Tibial nerve (tissue), 4 donors: ENCODE data around the gene VPS37D. TPM values are rescaled to one million over a fixed set of nuclear protein-coding genes. Genes with fewer than 3 reads are reported as not detected.
"Not testable (repeated sequence)": the region's sequence is repeated elsewhere in the genome, so short reads cannot be mapped to it uniquely, and the experiment has no call there.

Source experiments
- DNase-seq, 2 donors: peaks; one replicate each; pipeline ENCODE4 v3.0.0-alpha.2; 2019; ENCODE audit warnings: low spot score in 2 of 2
- H3K27ac ChIP-seq, 4 donors: fragments of 200-600 bp; sonication (generic) in 3 of 4; one replicate each; pipeline ENCODE4 v1.5.1; 2017 to 2019; ENCODE audit warnings: mild to moderate bottlenecking in 1 of 4
- H3K27me3 ChIP-seq, 2 donors: fragments of 200-600 bp; sonication (generic) in 1 of 2; one replicate each; pipeline versions ENCODE4 v1.5.1 to v1.6.0; 2017 to 2019
- H3K36me3 ChIP-seq, 3 donors: fragments of 200-600 bp; sonication (generic); one replicate each; pipeline ENCODE4 v1.5.1; 2018 to 2019
- H3K4me1 ChIP-seq, 4 donors: fragments of 200-600 bp; sonication (generic) in 3 of 4; one replicate each; pipeline ENCODE4 v1.5.1; 2017 to 2019
- H3K4me3 ChIP-seq, 4 donors: fragments of 200-600 bp; sonication (generic) in 3 of 4; one replicate each; pipeline ENCODE4 v1.5.1; 2017 to 2019; ENCODE audit warnings: mild to moderate bottlenecking in 1 of 4, moderate library complexity in 1 of 4
- H3K9me3 ChIP-seq, 4 donors: fragments of 200-600 bp; sonication (generic) in 3 of 4; one replicate each; pipeline ENCODE4 v1.5.1; 2017 to 2019
- CTCF ChIP-seq, 5 experiments: fragments of 200-600 bp in 3 of 5; fragments of 450-650 bp in 2 of 5; sonication (generic) in 3 of 5; IDR thresholded peaks; one replicate each; pipeline ENCODE4 v1.5.1; 2016 to 2019; ENCODE audit warnings: antibody characterized with exemption in 5 of 5, mild to moderate bottlenecking in 3 of 5, moderate library complexity in 2 of 5
- EP300 ChIP-seq, 2 donors: sonication (generic); formaldehyde crosslinking; IDR thresholded peaks; one replicate each; pipeline ENCODE4 v1.6.1; 2017; ENCODE audit warnings: antibody characterized with exemption in 2 of 2, mild to moderate bottlenecking in 1 of 2
- POLR2A ChIP-seq, 2 donors: fragments of 450-650 bp; IDR thresholded peaks; one replicate each; pipeline ENCODE4 v1.6.1; 2017; ENCODE audit warnings: antibody characterized with exemption in 2 of 2, mild to moderate bottlenecking in 2 of 2, moderate library complexity in 2 of 2
- WGBS, 2 donors: methylation state at CpG; one replicate each; pipeline ENCODE4 v1.1.5; 2018; 5-methylcytosine and 5-hydroxymethylcytosine counted together
- total RNA-seq, 4 donors: library from RNA; depleted of rRNA; stranded (reverse); fragments of >200 nt; gene quantifications; one replicate each; pipeline ENCODE4 v1.1.0, GENCODE V29; 2016

VPS37D gene, protein sequence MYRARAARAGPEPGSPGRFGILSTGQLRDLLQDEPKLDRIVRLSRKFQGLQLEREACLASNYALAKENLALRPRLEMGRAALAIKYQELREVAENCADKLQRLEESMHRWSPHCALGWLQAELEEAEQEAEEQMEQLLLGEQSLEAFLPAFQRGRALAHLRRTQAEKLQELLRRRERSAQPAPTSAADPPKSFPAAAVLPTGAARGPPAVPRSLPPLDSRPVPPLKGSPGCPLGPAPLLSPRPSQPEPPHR
- total RNA-seq, result 1 to 10 TPM; 1.1 to 4.2 (median 3.4) TPM

DNA sequence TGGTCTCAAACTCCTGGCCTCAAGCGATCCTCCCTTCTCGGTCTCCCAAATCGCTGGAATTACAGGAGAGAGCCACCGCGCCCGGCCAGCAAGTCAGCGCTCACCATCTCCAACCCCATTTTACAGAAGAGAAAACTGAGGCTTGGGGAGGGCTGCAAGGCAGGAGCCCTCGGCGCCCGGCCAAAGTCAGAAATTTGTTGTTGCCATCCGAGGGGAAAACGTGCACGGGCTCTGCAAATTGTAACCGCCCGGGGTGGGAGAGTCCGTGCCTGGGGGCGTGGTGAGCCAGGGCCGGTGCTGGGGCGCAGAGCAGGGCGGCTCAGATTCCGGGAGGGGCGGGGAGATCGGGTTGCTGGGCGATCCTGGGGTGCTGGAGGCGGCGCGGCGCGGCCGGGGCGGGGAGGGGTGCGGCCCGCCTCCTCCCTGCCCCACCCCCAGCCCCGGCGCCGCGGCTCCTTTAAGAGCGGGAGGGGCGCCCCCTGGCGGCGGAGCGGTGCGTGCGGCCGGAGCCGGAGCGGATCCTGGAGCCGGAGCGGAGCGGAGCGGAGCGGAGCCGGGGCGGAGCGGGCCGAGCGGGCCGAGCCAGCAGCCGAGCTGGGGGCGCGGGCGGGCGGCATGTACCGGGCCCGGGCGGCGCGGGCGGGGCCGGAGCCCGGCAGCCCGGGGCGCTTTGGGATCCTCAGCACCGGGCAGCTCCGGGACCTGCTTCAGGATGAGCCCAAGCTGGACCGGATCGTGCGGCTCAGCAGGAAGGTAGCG, at the start of gene VPS37D:
TSS of gene VPS37D (plus strand) at position 488 of the 759 bp plus-strand sequence. CDS start at position 616, 128 bp downstream.
- no peaks in the 10 kb centered on the region for H3K27me3 ChIP-seq
- 8 to 14% methylated on average over 18 to 19 of the region's 79 CpGs for WGBS, 2 donors
- H3K4me1 ChIP-seq, result peaks cover 0 to 18% (median 9%) of the 10 kb centered on the region in 4 donors
- H3K27ac ChIP-seq, result peak within 1 kb of the TSS in 1 of 4 donors; percentile 76
- H3K36me3 ChIP-seq, result peaks cover 0 to 5% (median 0%) of the 10 kb centered on the region in 3 donors
- peak; percentile 84 to 89 for DNase-seq
- peaks cover 0 to 13% (median 0%) of the 10 kb centered on the region in 4 donors for H3K9me3 ChIP-seq
- TF ChIP-seq EP300 (IDR thresholded peaks at IDR 0.05), result peak in 1 of 2 donors; percentile 28
- TF ChIP-seq CTCF (IDR thresholded peaks at IDR 0.05), result peak; percentile 89 to 99 (median 97)
- peak in 1 of 2 donors; percentile 52 for TF ChIP-seq POLR2A (IDR thresholded peaks at IDR 0.05)
- H3K4me3 ChIP-seq, result peak within 1 kb of the TSS; percentile 47 to 74 (median 48)

DNA sequence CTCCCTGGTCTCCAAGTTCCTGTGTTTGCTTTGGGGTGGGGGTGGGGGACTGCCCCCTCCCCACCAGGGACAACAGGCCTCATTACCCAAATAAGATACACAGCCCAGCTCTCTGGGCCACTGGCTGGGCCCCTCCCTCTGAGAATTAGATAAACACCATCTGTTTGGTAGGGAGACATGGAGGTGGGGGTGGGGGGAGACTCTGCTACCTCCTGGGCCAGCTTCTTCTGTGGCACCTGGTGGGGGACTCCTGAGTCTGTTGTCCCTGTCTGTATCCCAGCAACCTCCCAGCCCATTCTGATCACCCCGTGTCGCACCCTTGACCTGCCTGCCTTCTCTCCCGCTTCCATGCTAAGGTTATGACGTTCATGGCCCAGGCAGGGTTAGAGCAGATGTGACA, 49.1 kb upstream of the VPS37D start:
- 59 to 76% methylated on average over 4 of the region's 4 CpGs for WGBS, 2 donors
- H3K27me3 ChIP-seq, result peaks cover 0 to 56% of the 10 kb centered on the region in 2 donors
- DNase-seq, result no peak
- no peaks in the 10 kb centered on the region for H3K36me3 ChIP-seq
- TF ChIP-seq POLR2A (IDR thresholded peaks at IDR 0.05) (no peak), CTCF (IDR thresholded peaks at IDR 0.05) (no peak), EP300 (IDR thresholded peaks at IDR 0.05) (no peak)
- H3K4me1 ChIP-seq, result peaks cover 0 to 13% (median 8%) of the 10 kb centered on the region in 4 donors
- no peak overlapping the region for H3K27ac ChIP-seq
- no peak overlapping the region for H3K4me3 ChIP-seq
- no peaks in the 10 kb centered on the region for H3K9me3 ChIP-seq

DNA sequence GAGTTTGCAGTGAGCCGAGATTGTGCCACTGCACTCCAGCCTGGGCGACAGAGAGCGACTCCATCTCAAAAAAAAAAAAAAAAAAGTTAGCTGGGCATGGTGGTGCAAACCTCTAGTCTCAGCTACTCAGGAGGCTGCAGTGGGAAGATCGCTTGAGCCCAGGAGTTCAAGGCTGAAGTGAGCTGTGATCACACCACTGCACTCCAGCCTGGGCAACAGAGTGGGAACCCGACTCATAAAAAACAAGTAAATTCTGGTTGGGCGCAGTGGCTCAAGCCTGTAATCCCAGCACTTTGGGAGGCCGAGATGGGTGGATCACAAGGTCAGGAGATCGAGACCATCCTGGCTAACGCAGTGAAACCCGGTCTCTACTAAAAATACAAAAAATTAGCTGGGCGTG, 48.2 kb upstream of the VPS37D start:
- H3K27ac ChIP-seq, H3K4me3 ChIP-seq, DNase-seq, H3K9me3 ChIP-seq, H3K36me3 ChIP-seq: not testable (repeated sequence)
- Histone ChIP-seq H3K27me3 (peaks cover 0 to 59% of the 10 kb centered on the region in 2 donors), H3K4me1 (peaks cover 0 to 21% (median 13%) of the 10 kb centered on the region in 4 donors)
- WGBS, 2 donors, result 83 to 86% methylated on average over 11 of the region's 11 CpGs

- no peak for DNase-seq
- no peak overlapping the region for H3K4me3 ChIP-seq
- no peak overlapping the region for H3K27ac ChIP-seq
- peaks cover 0 to 70% of the 10 kb centered on the region in 2 donors for H3K27me3 ChIP-seq
- H3K4me1 ChIP-seq, result peaks cover 0 to 23% (median 13%) of the 10 kb centered on the region in 4 donors
- 27 to 39% methylated on average over 7 of the region's 7 CpGs for WGBS, 2 donors
- no peak for TF ChIP-seq EP300 (IDR thresholded peaks at IDR 0.05)
- TF ChIP-seq POLR2A (IDR thresholded peaks at IDR 0.05), result no peak
- no peak for TF ChIP-seq CTCF (IDR thresholded peaks at IDR 0.05)
- H3K9me3 ChIP-seq, result no peaks in the 10 kb centered on the region
- no peaks in the 10 kb centered on the region for H3K36me3 ChIP-seq
Measured at GRCh38 chr7:73621168-73622063, 46.2 kb upstream of the VPS37D start.

DNA sequence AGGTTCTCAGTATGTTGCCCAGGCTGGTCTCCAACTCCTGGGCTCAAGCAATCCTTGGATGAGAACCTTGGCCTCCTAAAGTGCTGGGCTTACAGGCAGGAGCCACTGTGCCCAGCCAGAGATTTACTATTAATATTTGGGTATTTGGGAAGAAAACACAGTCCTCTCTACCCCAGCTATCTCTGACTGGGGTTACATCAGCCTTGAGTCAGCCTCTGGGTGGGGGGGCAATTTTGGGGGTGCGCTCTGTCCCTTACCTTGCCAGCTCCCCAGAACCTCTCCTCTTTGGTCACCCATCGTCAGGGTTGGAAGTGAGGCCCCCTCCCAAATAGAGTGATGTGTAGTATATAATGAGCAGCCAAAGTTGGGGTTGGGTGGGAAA, 45.1 kb upstream of the VPS37D start:
- Histone ChIP-seq H3K4me3 (peak overlapping the region in 1 of 4 donors; percentile 48), H3K27ac (no peak overlapping the region), H3K4me1 (peaks cover 0 to 23% (median 13%) of the 10 kb centered on the region in 4 donors), H3K36me3 (no peaks in the 10 kb centered on the region), H3K9me3 (no peaks in the 10 kb centered on the region), H3K27me3 (peaks cover 0 to 81% of the 10 kb centered on the region in 2 donors)
- DNase-seq, result no peak
- 31 to 34% methylated on average over 2 of the region's 2 CpGs for WGBS, 2 donors
- TF ChIP-seq CTCF (IDR thresholded peaks at IDR 0.05), result no peak
